ENCODE measurements around the gene PATL2. TPM values are rescaled to one million over a fixed set of nuclear protein-coding genes. Genes with fewer than 3 reads are reported as not detected.
"Not testable (repeated sequence)": the region's sequence is repeated elsewhere in the genome, so short reads cannot be mapped to it uniquely, and the experiment has no call there.

Gene PATL2
- total and polyA plus RNA-seq, 2 donors (not counting 1 experiment from before 2014, with no cell fraction given), result 58.9 to 89.4 TPM

DNA sequence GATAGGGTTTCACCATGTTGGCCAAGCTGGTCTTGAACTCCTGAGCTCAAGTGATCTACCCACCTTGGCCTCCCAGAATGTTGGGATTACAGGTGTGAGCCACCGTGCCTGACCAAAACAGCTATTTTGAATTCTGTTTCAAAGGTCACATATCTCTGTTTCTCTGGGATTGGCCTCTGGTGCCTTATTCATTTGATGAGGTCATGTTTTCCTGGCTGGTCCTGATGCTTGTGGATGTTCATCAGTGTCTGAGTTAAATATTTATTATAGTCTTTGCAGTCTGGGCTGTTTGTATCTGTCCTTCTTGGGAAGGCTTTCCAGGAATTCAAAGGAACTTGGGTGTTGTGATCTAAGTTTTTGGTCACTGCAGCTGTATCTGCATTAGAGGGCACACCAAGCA is 5.1 kb downstream of the PATL2 start:
- no peaks in the 10 kb centered on the region for H3K27me3 Mint-ChIP-seq
- TF ChIP-seq EZH2 (IDR thresholded peaks at IDR 0.05; ENCODE audit: borderline replicate concordance, insufficient read depth, low read depth, low read length, poor library complexity, severe bottlenecking), result no peak
- TF ChIP-seq, protein P1, sequence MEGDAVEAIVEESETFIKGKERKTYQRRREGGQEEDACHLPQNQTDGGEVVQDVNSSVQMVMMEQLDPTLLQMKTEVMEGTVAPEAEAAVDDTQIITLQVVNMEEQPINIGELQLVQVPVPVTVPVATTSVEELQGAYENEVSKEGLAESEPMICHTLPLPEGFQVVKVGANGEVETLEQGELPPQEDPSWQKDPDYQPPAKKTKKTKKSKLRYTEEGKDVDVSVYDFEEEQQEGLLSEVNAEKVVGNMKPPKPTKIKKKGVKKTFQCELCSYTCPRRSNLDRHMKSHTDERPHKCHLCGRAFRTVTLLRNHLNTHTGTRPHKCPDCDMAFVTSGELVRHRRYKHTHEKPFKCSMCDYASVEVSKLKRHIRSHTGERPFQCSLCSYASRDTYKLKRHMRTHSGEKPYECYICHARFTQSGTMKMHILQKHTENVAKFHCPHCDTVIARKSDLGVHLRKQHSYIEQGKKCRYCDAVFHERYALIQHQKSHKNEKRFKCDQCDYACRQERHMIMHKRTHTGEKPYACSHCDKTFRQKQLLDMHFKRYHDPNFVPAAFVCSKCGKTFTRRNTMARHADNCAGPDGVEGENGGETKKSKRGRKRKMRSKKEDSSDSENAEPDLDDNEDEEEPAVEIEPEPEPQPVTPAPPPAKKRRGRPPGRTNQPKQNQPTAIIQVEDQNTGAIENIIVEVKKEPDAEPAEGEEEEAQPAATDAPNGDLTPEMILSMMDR (IDR thresholded peaks at IDR 0.05), result no peak
- ATAC-seq (ENCODE audit: low read depth) (no peak), DNase-seq (no peak)
- H3K27ac ChIP-seq (ENCODE audit: low read length in 2 of 2), result no peak overlapping the region
- H3K9me3 Mint-ChIP-seq (ENCODE audit: insufficient read depth), result no peaks in the 10 kb centered on the region
- peaks cover 42% of the 10 kb centered on the region for H3K79me2 ChIP-seq (ENCODE audit: control insufficient read depth, insufficient read depth, low read length)
- no peaks in the 10 kb centered on the region for H4K20me1 ChIP-seq (ENCODE audit: control insufficient read depth, insufficient read depth, low read length, poor library complexity, severe bottlenecking)
- peaks cover 23% of the 10 kb centered on the region for H3K4me1 Mint-ChIP-seq
- no peak overlapping the region for H3K9ac ChIP-seq (ENCODE audit: low read length)
- ChIA-PET CTCF (interaction anchor here (1.3 to 1.9 kb wide), 2 partner anchors 29 to 32 kb away, joined by 4 to 7 read pairs; no protein-coding TSS in a partner anchor), POLR2A (interaction anchor here (1.6 to 34.6 kb wide), 2 partner anchors 13 to 38 kb away, joined by 3 to 819 read pairs; partner anchors contain the start of gene SPG11)
- H3K27me3 ChIP-seq (replicated peaks in 1 of 4; ENCODE audit: control extremely low read depth in 1 of 4, control insufficient read depth in 3 of 4, insufficient read depth in 4 of 4, low read length in 3 of 4), result no peaks in the 10 kb centered on the region
- H3K4me3 ChIP-seq (ENCODE audit: control extremely low read depth in 1 of 5, extremely low read depth in 1 of 5, insufficient read depth in 1 of 5, low read depth in 2 of 5, low read length in 4 of 5), result no peak overlapping the region
- H3K4me1 ChIP-seq (ENCODE audit: control insufficient read depth in 2 of 2, insufficient read depth in 2 of 2, low read length in 2 of 2), result peaks cover 12 to 13% of the 10 kb centered on the region in 2 donors
- H2AFZ ChIP-seq (ENCODE audit: insufficient read depth, low read depth, low read length, poor library complexity, severe bottlenecking), result no peak overlapping the region
- peaks cover 0 to 13% (median 2%) of the 10 kb centered on the region in 3 donors for H3K9me3 ChIP-seq (ENCODE audit: control extremely low read depth in 1 of 3, control insufficient read depth in 2 of 3, insufficient read depth in 1 of 3, low read length in 2 of 3)
- no peak overlapping the region for H3K4me2 ChIP-seq (replicated peaks; ENCODE audit: low read depth, low read length, poor library complexity, severe bottlenecking)
- no peak overlapping the region for H3K4me3 Mint-ChIP-seq
- no peak overlapping the region for H3K27ac Mint-ChIP-seq
- H3K36me3 ChIP-seq (replicated peaks in 1 of 2; ENCODE audit: control extremely low read depth in 1 of 2, control insufficient read depth in 1 of 2, extremely low read depth in 1 of 2, insufficient read depth in 2 of 2, low read length in 1 of 2), result peaks cover 0 to 9% of the 10 kb centered on the region in 2 experiments
- intact Hi-C loops (cut with micrococcal nuclease), result no loop called here
- WGBS (ENCODE audit: insufficient coverage), result 100% methylated on average over 1 of the region's 1 CpG

DNA sequence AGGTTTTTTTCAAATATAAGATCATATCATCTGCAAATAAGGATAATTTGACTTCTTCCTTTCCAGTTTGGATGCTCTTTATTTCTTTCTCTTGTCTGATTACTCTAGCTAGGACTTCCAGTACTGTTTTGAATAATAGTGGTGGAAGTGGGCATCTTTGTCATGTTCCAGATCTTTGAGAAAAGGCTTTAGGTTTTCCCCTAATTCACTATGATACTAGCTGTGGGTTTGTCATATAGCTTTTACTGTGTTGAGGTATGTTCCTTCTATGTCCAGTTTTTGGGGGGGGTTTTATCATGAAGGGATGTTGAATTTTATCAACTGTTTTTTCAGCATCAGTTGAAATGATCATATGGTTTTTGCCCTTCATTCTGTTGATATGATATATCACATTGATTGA is 10.4 kb downstream of the PATL2 start:
- H3K79me2 ChIP-seq (ENCODE audit: control insufficient read depth, insufficient read depth, low read length); H3K4me1 Mint-ChIP-seq; H3K27me3 Mint-ChIP-seq; H3K4me2 ChIP-seq (replicated peaks; ENCODE audit: low read depth, low read length, poor library complexity, severe bottlenecking); H4K20me1 ChIP-seq (ENCODE audit: control insufficient read depth, insufficient read depth, low read length, poor library complexity, severe bottlenecking); H3K27ac Mint-ChIP-seq; H3K27ac ChIP-seq (ENCODE audit: low read length in 2 of 2); H3K27me3 ChIP-seq (replicated peaks in 1 of 4; ENCODE audit: control extremely low read depth in 1 of 4, control insufficient read depth in 3 of 4, insufficient read depth in 4 of 4, low read length in 3 of 4); CTCF ChIA-PET; ATAC-seq (ENCODE audit: low read depth); H2AFZ ChIP-seq (ENCODE audit: insufficient read depth, low read depth, low read length, poor library complexity, severe bottlenecking); H3K4me1 ChIP-seq (ENCODE audit: control insufficient read depth in 2 of 2, insufficient read depth in 2 of 2, low read length in 2 of 2); H3K4me3 Mint-ChIP-seq; H3K4me3 ChIP-seq (ENCODE audit: control extremely low read depth in 1 of 5, extremely low read depth in 1 of 5, insufficient read depth in 1 of 5, low read depth in 2 of 5, low read length in 4 of 5); H3K9ac ChIP-seq (ENCODE audit: low read length); DNase-seq; H3K36me3 ChIP-seq (replicated peaks in 1 of 2; ENCODE audit: control extremely low read depth in 1 of 2, control insufficient read depth in 1 of 2, extremely low read depth in 1 of 2, insufficient read depth in 2 of 2, low read length in 1 of 2); intact Hi-C loops (cut with micrococcal nuclease); H3K9me3 Mint-ChIP-seq (ENCODE audit: insufficient read depth): not testable (repeated sequence)
- peaks cover 0 to 13% (median 2%) of the 10 kb centered on the region in 3 donors for H3K9me3 ChIP-seq (ENCODE audit: control extremely low read depth in 1 of 3, control insufficient read depth in 2 of 3, insufficient read depth in 1 of 3, low read length in 2 of 3)
- POLR2A ChIA-PET, result interaction anchor here (0.7 kb wide), 1 partner anchor 31 kb away, joined by 3 read pairs; no protein-coding TSS in a partner anchor

Data from B cell (primary cell).